GM19452 (cell line): ENCODE measurements around the gene EID3.
"Not testable (repeated sequence)": the region's sequence is repeated elsewhere in the genome, so short reads cannot be mapped to it uniquely, and the experiment has no call there.

Experiments used
- ATAC-seq: cut with Tn5 transposase; IDR thresholded peaks from one replicate; pipeline ENCODE4 v1.9.1; 2021; ENCODE audit not compliant: unreplicated experiment

The EID3 gene

GRCh38 chr12:104303538-104304151, at the start of gene EID3:
Gene EID3 (plus strand): TSS chr12:104303739. CDS start chr12:104303935, 196 bp downstream.
- peak; percentile 91 for ATAC-seq

GRCh38 chr12:104257913-104258472, 45.5 kb upstream of the EID3 start:
- no peak for ATAC-seq

- no peak for ATAC-seq
Measured at GRCh38 chr12:104258476-104259067, 45.0 kb upstream of the EID3 start.

- ATAC-seq: no peak
Measured at GRCh38 chr12:104263026-104263425, 40.5 kb upstream of the EID3 start.

- ATAC-seq: no peak
Measured at GRCh38 chr12:104263580-104264358, 39.8 kb upstream of the EID3 start.

GRCh38 chr12:104265436-104265835, 38.1 kb upstream of the EID3 start:
- ATAC-seq: not testable (repeated sequence)

- no peak for ATAC-seq
Measured at GRCh38 chr12:104272938-104273337, 30.6 kb upstream of the EID3 start.

GRCh38 chr12:104273503-104273902, 30.0 kb upstream of the EID3 start:
- ATAC-seq: no peak

GRCh38 chr12:104274811-104275210, 28.7 kb upstream of the EID3 start:
- ATAC-seq: no peak

- ATAC-seq: no peak
Measured at GRCh38 chr12:104275689-104276088, 27.9 kb upstream of the EID3 start.

GRCh38 chr12:104276273-104277131, 27.0 kb upstream of the EID3 start:
- no peak for ATAC-seq

GRCh38 chr12:104279164-104279563, 24.4 kb upstream of the EID3 start:
- ATAC-seq: no peak

GRCh38 chr12:104280111-104280510, 23.4 kb upstream of the EID3 start:
- no peak for ATAC-seq

- no peak for ATAC-seq
Measured at GRCh38 chr12:104280717-104281458, 22.7 kb upstream of the EID3 start.

- no peak for ATAC-seq
Measured at GRCh38 chr12:104281636-104282035, 21.9 kb upstream of the EID3 start.

- ATAC-seq: no peak
Measured at GRCh38 chr12:104282109-104282508, 21.4 kb upstream of the EID3 start.

- ATAC-seq: no peak
Measured at GRCh38 chr12:104285740-104286515, 17.6 kb upstream of the EID3 start.

GRCh38 chr12:104286516-104287482, 16.7 kb upstream of the EID3 start:
- ATAC-seq: peak; percentile 85
